Left lobe of liver (tissue), 2 donors: ENCODE measurements around the gene FSD1. TPM values are rescaled to one million over a fixed set of nuclear protein-coding genes. Genes with fewer than 3 reads are reported as not detected.
"Not testable (repeated sequence)": the region's sequence is repeated elsewhere in the genome, so short reads cannot be mapped to it uniquely, and the experiment has no call there.

Experiments used
- ATAC-seq: fragments of 200-7000 bp; cut with Tn5 transposase; one replicate; pipeline ENCODE4 v1.9.1; 2020; ENCODE audit warnings: mild to moderate bottlenecking, moderate library complexity
- DNase-seq: peaks from one replicate; pipeline ENCODE4 v3.0.0-alpha.2; 2020; ENCODE audit warnings: low spot score
- total RNA-seq: library from RNA; stranded (reverse); gene quantifications from one replicate; pipeline ENCODE4 v1.2.1, GENCODE V29; 2021
- donor health status: DM: no; HTN: no; CAD: no; lungs with moderate emphysema.
- donor health status: DM: no; HTN: yes; CAD: no.

Gene FSD1
- total RNA-seq: 1.3 TPM

- peak; percentile 21 for ATAC-seq
These were observed at the start of gene FSD1 for GRCh38 chr19:4304538-4305256. TSS of gene FSD1 (plus strand) at chr19:4304598. CDS start at chr19:4304747, 149 bp downstream.

GRCh38 chr19:4256563-4256962, 47.8 kb upstream of the FSD1 start:
- DNase-seq: no peak
- no peak for ATAC-seq

More at GRCh38 chr19:4304538-4305256, at the start of gene FSD1:
- no peak for DNase-seq

GRCh38 chr19:4257025-4257424, 47.4 kb upstream of the FSD1 start:
- ATAC-seq (no peak), DNase-seq (no peak)

GRCh38 chr19:4258181-4258580, 46.2 kb upstream of the FSD1 start:
- ATAC-seq (no peak), DNase-seq (no peak)

GRCh38 chr19:4260613-4261191, 43.7 kb upstream of the FSD1 start:
- DNase-seq (no peak), ATAC-seq (no peak)

- DNase-seq (no peak), ATAC-seq (no peak)
These were observed 39.6 kb upstream of the FSD1 start for GRCh38 chr19:4264812-4265211.

GRCh38 chr19:4266253-4267000, 38.0 kb upstream of the FSD1 start:
- ATAC-seq: no peak

GRCh38 chr19:4267101-4267900, 37.1 kb upstream of the FSD1 start:
- peak; percentile 76 for DNase-seq
- peak; percentile 70 for ATAC-seq

More at GRCh38 chr19:4266253-4267000, 38.0 kb upstream of the FSD1 start:
- no peak for DNase-seq

- DNase-seq (peak; percentile 96), ATAC-seq (peak; percentile 82)
These were observed 36.2 kb upstream of the FSD1 start for GRCh38 chr19:4267901-4268815.

GRCh38 chr19:4268816-4269430, 35.5 kb upstream of the FSD1 start:
- peak; percentile 53 for ATAC-seq
- DNase-seq: no peak

- ATAC-seq (no peak), DNase-seq (no peak)
These were observed 31.5 kb upstream of the FSD1 start for GRCh38 chr19:4272894-4273293.

GRCh38 chr19:4274321-4274686, 30.1 kb upstream of the FSD1 start:
- DNase-seq: not testable (repeated sequence)
- ATAC-seq: peak; percentile 65

GRCh38 chr19:4277191-4277696, 27.2 kb upstream of the FSD1 start:
- DNase-seq (no peak), ATAC-seq (no peak)

GRCh38 chr19:4278010-4278409, 26.4 kb upstream of the FSD1 start:
- DNase-seq (no peak), ATAC-seq (no peak)

- ATAC-seq (peak; percentile 60), DNase-seq (no peak)
These were observed 25.8 kb upstream of the FSD1 start, which contains the start of gene SHD for GRCh38 chr19:4278419-4279266. TSS of gene SHD (plus strand) at chr19:4279266. CDS start at chr19:4280064, 798 bp downstream.

GRCh38 chr19:4279267-4279529, 25.2 kb upstream of the FSD1 start:
- ATAC-seq (no peak), DNase-seq (no peak)

GRCh38 chr19:4279530-4280422, 24.6 kb upstream of the FSD1 start:
- ATAC-seq: no peak

More at GRCh38 chr19:4279530-4280422, 24.6 kb upstream of the FSD1 start:
- no peak for DNase-seq
